ENCODE measurements around the gene PITPNC1. TPM values are rescaled to one million over a fixed set of nuclear protein-coding genes. Genes with fewer than 3 reads are reported as not detected.

Gene PITPNC1
- total RNA-seq, 4 donors from 2014 or later, result 14.1 to 35.5 (median 31.8) TPM

- Histone ChIP-seq H3K27ac (replicated peaks in 1 of 4) (no peak overlapping the region), H3K27me3 (no peaks in the 10 kb centered on the region), H3K4me3 (no peak overlapping the region), H3K36me3 (no peaks in the 10 kb centered on the region), H3K9me3 (no peaks in the 10 kb centered on the region), H3K4me1 (peaks cover 18 to 55% (median 49%) of the 10 kb centered on the region in 4 donors)
- DNase-seq (ENCODE audit: extremely low spot score), result no peak
- intact Hi-C loops (cut with DNase I), result no loop called here
- TF ChIP-seq, protein P1, sequence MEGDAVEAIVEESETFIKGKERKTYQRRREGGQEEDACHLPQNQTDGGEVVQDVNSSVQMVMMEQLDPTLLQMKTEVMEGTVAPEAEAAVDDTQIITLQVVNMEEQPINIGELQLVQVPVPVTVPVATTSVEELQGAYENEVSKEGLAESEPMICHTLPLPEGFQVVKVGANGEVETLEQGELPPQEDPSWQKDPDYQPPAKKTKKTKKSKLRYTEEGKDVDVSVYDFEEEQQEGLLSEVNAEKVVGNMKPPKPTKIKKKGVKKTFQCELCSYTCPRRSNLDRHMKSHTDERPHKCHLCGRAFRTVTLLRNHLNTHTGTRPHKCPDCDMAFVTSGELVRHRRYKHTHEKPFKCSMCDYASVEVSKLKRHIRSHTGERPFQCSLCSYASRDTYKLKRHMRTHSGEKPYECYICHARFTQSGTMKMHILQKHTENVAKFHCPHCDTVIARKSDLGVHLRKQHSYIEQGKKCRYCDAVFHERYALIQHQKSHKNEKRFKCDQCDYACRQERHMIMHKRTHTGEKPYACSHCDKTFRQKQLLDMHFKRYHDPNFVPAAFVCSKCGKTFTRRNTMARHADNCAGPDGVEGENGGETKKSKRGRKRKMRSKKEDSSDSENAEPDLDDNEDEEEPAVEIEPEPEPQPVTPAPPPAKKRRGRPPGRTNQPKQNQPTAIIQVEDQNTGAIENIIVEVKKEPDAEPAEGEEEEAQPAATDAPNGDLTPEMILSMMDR (IDR thresholded peaks at IDR 0.05), result no peak
- TF ChIP-seq POLR2A (IDR thresholded peaks at IDR 0.05; ENCODE audit: low read depth) (no peak), EP300 (IDR thresholded peaks at IDR 0.05) (no peak), POLR2AphosphoS5 (IDR thresholded peaks at IDR 0.05) (no peak)
- 98% methylated on average over 2 of the region's 2 CpGs for WGBS
These were observed 62.2 kb downstream of the PITPNC1 start for GRCh38 chr17:67439269-67439668.

- 79% methylated on average over 7 of the region's 7 CpGs for WGBS
- no peaks in the 10 kb centered on the region for H3K27me3 ChIP-seq
- DNase-seq (ENCODE audit: extremely low spot score), result no peak
- no peaks in the 10 kb centered on the region for H3K9me3 ChIP-seq
- H3K4me3 ChIP-seq, result no peak overlapping the region
- H3K4me1 ChIP-seq, result peaks cover 10 to 54% (median 48%) of the 10 kb centered on the region in 4 donors
- TF ChIP-seq POLR2AphosphoS5 (IDR thresholded peaks at IDR 0.05), result no peak
- no peak for TF ChIP-seq POLR2A (IDR thresholded peaks at IDR 0.05; ENCODE audit: low read depth)
- TF ChIP-seq, protein P1 (IDR thresholded peaks at IDR 0.05), result no peak
- TF ChIP-seq EP300 (IDR thresholded peaks at IDR 0.05), result no peak
- H3K36me3 ChIP-seq, result no peaks in the 10 kb centered on the region
- intact Hi-C loops (cut with DNase I), result no loop called here
- H3K27ac ChIP-seq (replicated peaks in 1 of 4), result peak overlapping the region; percentile 30 to 64 (median 48)
These were observed 63.4 kb downstream of the PITPNC1 start for GRCh38 chr17:67440277-67441051.

- WGBS, result 61% methylated on average over 18 of the region's 19 CpGs
- peak; percentile 93 for DNase-seq (ENCODE audit: extremely low spot score)
- H3K9me3 ChIP-seq, result no peaks in the 10 kb centered on the region
- intact Hi-C loops (cut with DNase I), result no loop called here
- H3K27me3 ChIP-seq, result no peaks in the 10 kb centered on the region
- H3K4me1 ChIP-seq, result peaks cover 9 to 56% (median 46%) of the 10 kb centered on the region in 4 donors
- TF ChIP-seq, protein P1 (IDR thresholded peaks at IDR 0.05), result no peak
- no peak for TF ChIP-seq POLR2A (IDR thresholded peaks at IDR 0.05; ENCODE audit: low read depth)
- peak; percentile 12 to 58 for TF ChIP-seq POLR2AphosphoS5 (IDR thresholded peaks at IDR 0.05)
- TF ChIP-seq EP300 (IDR thresholded peaks at IDR 0.05), result no peak
- no peaks in the 10 kb centered on the region for H3K36me3 ChIP-seq
- H3K27ac ChIP-seq (replicated peaks in 1 of 4), result peak overlapping the region; percentile 30 to 64 (median 48)
- H3K4me3 ChIP-seq, result peak overlapping the region in 3 of 4 donors; percentile 2 to 18 (median 14)
These were observed 64.2 kb downstream of the PITPNC1 start for GRCh38 chr17:67441052-67441895.

GRCh38 chr17:67441896-67442219 is 64.8 kb downstream of the PITPNC1 start:
- no peak for TF ChIP-seq POLR2AphosphoS5 (IDR thresholded peaks at IDR 0.05)
- TF ChIP-seq POLR2A (IDR thresholded peaks at IDR 0.05; ENCODE audit: low read depth), result no peak
- no peak for TF ChIP-seq EP300 (IDR thresholded peaks at IDR 0.05)
- TF ChIP-seq, protein P1 (IDR thresholded peaks at IDR 0.05), result no peak
- DNase-seq (ENCODE audit: extremely low spot score), result no peak
- Histone ChIP-seq H3K4me3 (peak overlapping the region in 1 of 4 donors; percentile 18), H3K36me3 (no peaks in the 10 kb centered on the region), H3K4me1 (peaks cover 9 to 54% (median 44%) of the 10 kb centered on the region in 4 donors), H3K27me3 (no peaks in the 10 kb centered on the region), H3K27ac (replicated peaks in 1 of 4) (peak overlapping the region; percentile 30 to 64 (median 48)), H3K9me3 (no peaks in the 10 kb centered on the region)
- intact Hi-C loops (cut with DNase I), result no loop called here
- 53% methylated on average over 1 of the region's 1 CpG for WGBS

All from esophagus muscularis mucosa (tissue), 4 donors.